GM23338 (cell line): Measurements from ENCODE around the gene OPTC. TPM values are rescaled to one million over a fixed set of nuclear protein-coding genes. Genes with fewer than 3 reads are reported as not detected.

Source experiments
- ATAC-seq: fragments of 200-7000 bp; cut with Tn5 transposase; 3 replicates; pipeline ENCODE4 v1.9.1; 2020
- DNase-seq: peaks from one replicate; pipeline ENCODE4 v3.0.0-alpha.2; 2015; ENCODE audit warnings: low spot score
- H2AFZ ChIP-seq: fragments of 200-600 bp; sonication (generic); 2 replicates; pipeline ENCODE4 v1.8.0; 2016; ENCODE audit warnings: antibody characterized with exemption, mild to moderate bottlenecking, moderate library complexity
- H3F3A ChIP-seq: fragments of 200-600 bp; sonication (generic); replicated peaks from 2 replicates; pipeline ENCODE4 v1.8.0; 2017; ENCODE audit warnings: antibody characterized with exemption, mixed run types, low read depth
- H3K27ac ChIP-seq: fragments of 200-600 bp; sonication (generic); 2 replicates; pipeline ENCODE4 v1.6.1; 2016; ENCODE audit warnings: low read depth
- H3K27me3 ChIP-seq: fragments of 200-600 bp; sonication (generic); 2 replicates; pipeline ENCODE4 v1.8.0; 2016; ENCODE audit warnings: mild to moderate bottlenecking, mixed run types, moderate library complexity; ENCODE audit not compliant: insufficient read depth
- H3K36me3 ChIP-seq: fragments of 200-600 bp; sonication (generic); 2 replicates; pipeline ENCODE4 v1.8.0; 2016; ENCODE audit warnings: mild to moderate bottlenecking; ENCODE audit not compliant: insufficient read depth
- H3K4me1 ChIP-seq: fragments of 200-600 bp; sonication (generic); 2 replicates; pipeline ENCODE4 v1.8.0; 2016; ENCODE audit warnings: mild to moderate bottlenecking, moderate library complexity; ENCODE audit not compliant: insufficient read depth
- H3K4me2 ChIP-seq: fragments of 200-600 bp; sonication (generic); 2 replicates; pipeline ENCODE4 v1.7.1; 2017; ENCODE audit warnings: mixed run types
- H3K4me3 ChIP-seq: fragments of 200-600 bp; sonication (generic); 2 replicates; pipeline ENCODE4 v1.6.1; 2016; ENCODE audit warnings: mixed run types
- H3K79me2 ChIP-seq: fragments of 200-600 bp; sonication (generic); replicated peaks from 2 replicates; pipeline ENCODE4 v1.8.0; 2017; ENCODE audit warnings: mild to moderate bottlenecking; ENCODE audit not compliant: insufficient read depth
- H3K9me2 ChIP-seq: fragments of 200-600 bp; sonication (generic); 2 replicates; pipeline ENCODE4 v1.8.0; 2017; ENCODE audit not compliant: insufficient read depth
- H4K20me1 ChIP-seq: fragments of 200-600 bp; sonication (generic); replicated peaks from 2 replicates; pipeline ENCODE4 v1.8.0; 2017; ENCODE audit warnings: mild to moderate bottlenecking; ENCODE audit not compliant: insufficient read depth
- H3K27ac Mint-ChIP-seq: 2 replicates; pipeline ENCODE4 v1.8.0; 2020; ENCODE audit warnings: inconsistent platforms, mild to moderate bottlenecking, moderate library complexity, mixed read lengths
- H3K27me3 Mint-ChIP-seq: 3 replicates; pipeline ENCODE4 v1.8.0; 2022; ENCODE audit warnings: low read depth, mild to moderate bottlenecking, moderate library complexity, mixed read lengths, inconsistent platforms; ENCODE audit not compliant: insufficient read depth, poor library complexity
- H3K36me3 Mint-ChIP-seq: 3 replicates; pipeline ENCODE4 v1.8.0; 2021; ENCODE audit warnings: low read depth, mild to moderate bottlenecking, inconsistent platforms, moderate library complexity, mixed read lengths
- H3K4me1 Mint-ChIP-seq: 3 replicates; pipeline ENCODE4 v1.8.0; 2020; ENCODE audit warnings: mild to moderate bottlenecking, inconsistent platforms, mixed read lengths
- H3K4me3 Mint-ChIP-seq: 3 replicates; pipeline ENCODE4 v1.8.0; 2021; ENCODE audit warnings: moderate library complexity, mild to moderate bottlenecking, inconsistent platforms, mixed read lengths
- H3K9me3 Mint-ChIP-seq: 3 replicates; pipeline ENCODE4 v1.8.0; 2020; ENCODE audit warnings: moderate library complexity, mild to moderate bottlenecking, inconsistent platforms, mixed read lengths
- CREB1 ChIP-seq: fragments of 250-450 bp; sonication (Bioruptor Pico); IDR thresholded peaks from 2 replicates; pipeline ENCODE4 v1.5.0; 2020; ENCODE audit warnings: low read depth, mild to moderate bottlenecking, moderate library complexity
- EZH2 ChIP-seq: fragments of 200-600 bp; sonication (generic); IDR thresholded peaks from one replicate; pipeline ENCODE4 v1.8.0; 2017; ENCODE audit warnings: antibody characterized with exemption, mild to moderate bottlenecking, low read depth; ENCODE audit not compliant: unreplicated experiment
- EZH2phosphoT487 ChIP-seq: fragments of 200-600 bp; sonication (generic); IDR thresholded peaks from one replicate; pipeline ENCODE4 v1.8.1; 2018; ENCODE audit warnings: antibody characterized with exemption; ENCODE audit not compliant: unreplicated experiment
- JUNB ChIP-seq: IDR thresholded peaks from one replicate; pipeline ENCODE4 v1.6.1; 2016; ENCODE audit warnings: antibody characterized with exemption; ENCODE audit not compliant: unreplicated experiment
- NANOG ChIP-seq: IDR thresholded peaks from 2 replicates; pipeline ENCODE4 v1.6.1; 2016; ENCODE audit warnings: antibody characterized with exemption, borderline replicate concordance
- POLR2AphosphoS5 ChIP-seq: IDR thresholded peaks from 2 replicates; pipeline ENCODE4 v1.6.1; 2016; ENCODE audit warnings: antibody characterized with exemption, low read depth
- STAT1 ChIP-seq: IDR thresholded peaks from one replicate; pipeline ENCODE4 v1.6.1; 2016; ENCODE audit warnings: antibody characterized with exemption; ENCODE audit not compliant: unreplicated experiment
- ZNF462 ChIP-seq: fragments of 250-450 bp; sonication (Bioruptor Pico); IDR thresholded peaks from 2 replicates; pipeline ENCODE4 v1.5.0; 2020; ENCODE audit warnings: mild to moderate bottlenecking, moderate library complexity
- polyA plus RNA-seq: library from polyadenylated mRNA; unstranded; fragments of >200 nt; fragmentation: Nextera tagmentation; extraction: Ambion mirVana; gene quantifications from 2 replicates; pipeline ENCODE4 v1.2.1, GENCODE V29; 2016
- total RNA-seq: library from RNA; depleted of rRNA; stranded (reverse); fragments of >200 nt; shearing (Covaris generic); gene quantifications from 2 replicates; pipeline ENCODE4 v1.2.3, GENCODE V29; 2014

Gene OPTC
- total and polyA plus RNA-seq, 2 experiments from 2014 or later, result 0.50 to 1.0 TPM

DNA sequence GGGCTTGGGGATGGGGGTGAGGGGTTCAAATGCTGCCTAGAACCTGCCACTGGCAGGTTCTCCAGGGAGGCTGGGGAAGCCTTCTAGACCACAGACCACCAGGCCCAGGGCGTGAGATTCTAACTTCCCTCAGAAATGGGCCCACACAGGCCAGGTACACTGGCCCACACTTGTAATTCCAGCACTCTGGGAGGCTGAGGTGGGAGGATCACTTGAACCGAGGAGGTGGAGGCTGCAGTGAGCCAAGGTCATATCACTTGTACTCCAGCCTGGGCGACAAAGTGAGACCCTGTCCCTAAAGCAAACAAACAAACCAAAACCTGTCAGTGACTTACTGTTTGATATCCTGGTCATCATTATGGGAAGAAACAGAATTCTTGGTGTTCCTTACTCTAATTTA, 31.7 kb downstream of the OPTC start (continued):
- TF ChIP-seq ZNF462 (CRISPR knock-in tag), result no peak
- TF ChIP-seq CREB1, result no peak
- no peak for TF ChIP-seq JUNB
- TF ChIP-seq NANOG, result no peak
- no peak for TF ChIP-seq POLR2AphosphoS5
- TF ChIP-seq EZH2phosphoT487, result no peak

GRCh38 chr1:203526130-203526529, 32.2 kb downstream of the OPTC start:
- Mint-ChIP-seq H3K9me3 (no peaks in the 10 kb centered on the region; the same call in 2 of the 3 replicates), H3K27ac (no peak overlapping the region), H3K27me3 (peaks cover 20% of the 10 kb centered on the region), H3K4me1 (peaks cover 35% of the 10 kb centered on the region), H3K4me3 (no peak overlapping the region; the same call in 2 of the 3 replicates), H3K36me3 (no peaks in the 10 kb centered on the region)
- H3K9me2 ChIP-seq, result no peaks in the 10 kb centered on the region
- DNase-seq (no peak), ATAC-seq (no peak)
- no peaks in the 10 kb centered on the region for H3K79me2 ChIP-seq
- no peaks in the 10 kb centered on the region for H3K36me3 ChIP-seq
- no peaks in the 10 kb centered on the region for H4K20me1 ChIP-seq
- no peaks in the 10 kb centered on the region for H3F3A ChIP-seq
- no peak overlapping the region for H3K27ac ChIP-seq
- no peak overlapping the region for H3K4me3 ChIP-seq
- H3K4me1 ChIP-seq, result peaks cover 28% of the 10 kb centered on the region
- H2AFZ ChIP-seq, result no peak overlapping the region
- no peak overlapping the region for H3K4me2 ChIP-seq
- peaks cover 11% of the 10 kb centered on the region for H3K27me3 ChIP-seq
- no peak for TF ChIP-seq EZH2phosphoT487
- no peak for TF ChIP-seq STAT1
- no peak for TF ChIP-seq EZH2
- TF ChIP-seq ZNF462 (CRISPR knock-in tag), result no peak
